GM18505 (cell line): ENCODE results near the gene EIF4B.
A peak's percentile ranks its signal among the peaks of the same experiment; 100 is the strongest.
"Not testable (repeated sequence)": the region's sequence is repeated elsewhere in the genome, so short reads cannot be mapped to it uniquely, and the experiment has no call there.

Source experiments
- ATAC-seq: cut with Tn5 transposase; IDR thresholded peaks from one replicate; pipeline ENCODE4 v1.9.1; 2021; ENCODE audit not compliant: unreplicated experiment
- POLR2A ChIP-seq: IDR thresholded peaks from 4 replicates; pipeline ENCODE4 v1.6.1; 2011; ENCODE audit warnings: borderline replicate concordance; ENCODE audit not compliant: insufficient read depth, insufficient read length; ENCODE audit errors: extremely low read depth

The EIF4B gene

GRCh38 chr12:53010955-53011354 is 4.7 kb downstream of the EIF4B start:
- no peak for ATAC-seq

GRCh38 chr12:53011889-53012288 is 5.6 kb downstream of the EIF4B start:
- no peak for TF ChIP-seq POLR2A
- ATAC-seq, result no peak

More at GRCh38 chr12:53010955-53011354, 4.7 kb downstream of the EIF4B start:
- TF ChIP-seq POLR2A, result no peak

GRCh38 chr12:53012928-53013327 is 6.7 kb downstream of the EIF4B start:
- no peak for TF ChIP-seq POLR2A
- no peak for ATAC-seq

- no peak for ATAC-seq
- TF ChIP-seq POLR2A, result no peak
Measured at GRCh38 chr12:53014709-53015108, 8.5 kb downstream of the EIF4B start.

GRCh38 chr12:53025250-53025649 is 19.0 kb downstream of the EIF4B start:
- no peak for TF ChIP-seq POLR2A
- ATAC-seq, result no peak

GRCh38 chr12:53027014-53027413 is 20.8 kb downstream of the EIF4B start:
- not testable (repeated sequence) for ATAC-seq

GRCh38 chr12:53031616-53032015 is 25.4 kb downstream of the EIF4B start:
- ATAC-seq, result no peak

GRCh38 chr12:53033832-53034231 is 27.6 kb downstream of the EIF4B start:
- not testable (repeated sequence) for ATAC-seq

More at GRCh38 chr12:53031616-53032015, 25.4 kb downstream of the EIF4B start:
- no peak for TF ChIP-seq POLR2A

GRCh38 chr12:53034459-53034858 is 28.2 kb downstream of the EIF4B start:
- TF ChIP-seq POLR2A, result no peak
- no peak for ATAC-seq

GRCh38 chr12:53036802-53037201 is 30.5 kb downstream of the EIF4B start:
- TF ChIP-seq POLR2A, result no peak
- no peak for ATAC-seq

- ATAC-seq, result no peak
Measured at GRCh38 chr12:53039851-53040250, 33.6 kb downstream of the EIF4B start.

GRCh38 chr12:53042607-53043454 is 36.6 kb downstream of the EIF4B start:
- no peak for ATAC-seq
- TF ChIP-seq POLR2A, result peak; percentile 8

More at GRCh38 chr12:53039851-53040250, 33.6 kb downstream of the EIF4B start:
- no peak for TF ChIP-seq POLR2A

- ATAC-seq, result no peak
- TF ChIP-seq POLR2A, result no peak
Measured at GRCh38 chr12:53044052-53044581, 37.9 kb downstream of the EIF4B start.

- TF ChIP-seq POLR2A, result no peak
- ATAC-seq, result no peak
Measured at GRCh38 chr12:53044896-53045695, 38.8 kb downstream of the EIF4B start.

GRCh38 chr12:53045696-53046045 is 39.4 kb downstream of the EIF4B start:
- ATAC-seq, result no peak
- no peak for TF ChIP-seq POLR2A
